Activated T-cell treated with anti-CD3 and anti-CD28 coated beads for 1 hour (primary cell): ENCODE results near the gene CEP170B.
"Not testable (repeated sequence)": the region's sequence is repeated elsewhere in the genome, so short reads cannot be mapped to it uniquely, and the experiment has no call there.

Experiments
- DNase-seq: peaks from one replicate; pipeline ENCODE4 v3.0.0-alpha.2; 2020; ENCODE audit warnings: low read depth

The CEP170B gene

GRCh38 chr14:104932676-104933631, 67.9 kb downstream of the CEP170B start:
- DNase-seq: peak; percentile 82

DNA sequence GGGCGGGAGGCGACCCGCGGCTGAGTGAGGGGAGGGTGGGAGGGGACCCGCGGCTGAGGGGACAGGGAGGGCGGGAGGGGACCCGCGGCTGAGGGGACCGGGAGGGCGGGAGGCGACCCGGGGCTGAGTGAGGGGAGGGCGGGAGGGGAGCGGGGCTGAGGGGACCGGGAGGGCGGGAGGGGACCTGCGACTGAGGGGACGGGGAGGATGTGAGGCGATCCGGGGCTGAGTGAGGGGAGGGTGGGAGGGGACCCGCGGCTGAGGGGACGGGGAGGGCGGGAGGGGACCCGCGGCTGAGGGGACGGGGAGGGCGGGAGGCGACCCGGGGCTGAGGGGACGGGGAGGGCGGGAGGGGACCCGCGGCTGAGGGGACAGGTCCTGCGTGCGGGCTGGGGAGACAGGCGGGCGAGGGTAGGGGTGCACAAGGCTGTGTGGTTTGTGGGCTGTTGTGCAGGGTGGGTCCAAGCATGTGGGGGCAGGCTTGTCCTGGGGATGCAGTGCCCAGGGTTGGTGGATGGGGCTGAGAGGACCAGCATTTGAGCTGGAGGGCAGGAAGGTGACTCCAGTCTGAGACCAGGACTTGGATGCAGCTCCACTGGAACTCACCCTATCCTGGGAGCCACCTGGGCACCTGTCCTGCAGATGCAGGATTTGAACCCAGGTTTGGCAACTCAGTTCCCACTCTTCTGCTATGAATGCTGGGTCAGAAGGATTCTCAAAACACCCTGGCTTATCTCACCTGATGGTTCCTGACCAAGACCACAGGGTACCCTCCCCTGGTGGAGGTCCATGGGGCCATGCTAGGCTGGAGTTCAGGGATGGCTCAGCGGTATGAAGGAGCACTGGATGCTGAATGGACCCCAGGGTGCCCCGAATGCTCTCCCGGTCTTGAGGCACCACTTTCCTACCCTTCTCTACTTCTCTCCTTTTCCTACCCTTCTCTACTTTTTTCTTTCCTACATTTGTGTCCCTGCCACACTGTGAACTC, 69.0 kb downstream of the CEP170B start:
- DNase-seq: no peak

DNA sequence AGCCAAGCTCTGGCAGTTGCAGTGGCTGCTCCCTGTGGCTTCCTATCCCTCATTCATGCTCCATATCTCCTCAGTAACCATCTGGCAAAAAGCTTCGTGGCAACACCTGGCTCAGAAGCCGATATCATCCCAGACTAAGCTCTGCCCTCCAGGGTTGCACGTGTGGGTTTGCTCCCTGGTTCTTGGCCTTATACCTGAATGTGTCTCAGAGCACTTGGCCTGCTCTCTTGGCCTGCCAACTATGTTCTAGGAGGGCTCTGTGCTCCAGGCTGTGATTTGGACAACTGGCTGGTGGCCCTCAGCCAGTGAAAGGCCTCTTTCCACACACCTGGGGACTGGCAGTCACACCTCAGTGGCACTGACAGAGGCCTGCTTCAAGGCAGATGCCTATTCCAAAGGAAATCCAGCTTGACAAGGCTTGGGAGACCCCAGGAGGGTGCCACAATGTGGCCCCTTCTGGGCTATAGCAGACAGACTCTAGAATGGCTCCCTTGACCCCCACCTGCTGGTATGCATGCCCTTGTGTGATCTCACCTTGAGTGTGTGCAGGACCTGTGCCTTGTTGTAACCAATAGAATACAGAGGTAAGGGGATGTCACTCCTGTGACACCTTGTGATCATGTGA, 70.1 kb downstream of the CEP170B start:
- no peak for DNase-seq

- no peak for DNase-seq
Observed at GRCh38 chr14:104935955-104936354, 70.9 kb downstream of the CEP170B start.

GRCh38 chr14:104936361-104937155, 71.5 kb downstream of the CEP170B start:
- DNase-seq: no peak

GRCh38 chr14:104937161-104937560, 72.1 kb downstream of the CEP170B start:
- DNase-seq: no peak

DNA sequence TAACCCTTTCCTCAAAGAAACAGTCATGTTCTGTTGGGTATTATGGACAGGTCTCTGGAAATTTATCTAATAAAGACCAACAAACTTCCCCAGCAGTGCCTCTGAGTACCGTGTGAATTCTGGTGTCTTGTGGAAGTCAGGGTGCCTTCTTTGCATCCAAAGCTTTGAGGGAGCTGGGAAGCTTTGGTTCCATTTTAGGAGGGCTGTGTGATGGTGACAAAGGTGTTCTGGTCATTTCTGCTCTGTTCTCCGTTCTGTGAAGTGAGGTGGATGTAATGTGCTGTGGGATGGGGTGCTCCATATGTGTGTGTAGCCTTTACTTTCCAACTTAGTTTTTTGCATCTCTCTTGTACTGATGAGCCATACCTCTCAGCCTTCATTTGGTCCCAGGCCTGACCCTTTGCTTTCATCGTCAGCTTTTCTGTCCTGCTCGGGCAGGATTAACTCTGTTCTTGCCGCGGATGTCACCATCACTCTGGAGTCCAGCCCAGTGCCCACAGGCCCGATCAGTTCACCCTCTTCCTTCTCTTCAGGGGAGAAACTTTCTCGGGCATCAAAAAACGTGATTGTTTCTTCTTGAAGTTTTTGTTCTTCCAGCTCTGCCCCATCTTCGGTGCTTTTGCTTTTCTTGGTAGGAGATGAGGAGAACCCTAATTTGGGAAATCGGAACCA, 72.8 kb downstream of the CEP170B start:
- no peak for DNase-seq

- DNase-seq: no peak
Observed at GRCh38 chr14:104938436-104938835, 73.4 kb downstream of the CEP170B start.

- no peak for DNase-seq
Observed at GRCh38 chr14:104938960-104939359, 73.9 kb downstream of the CEP170B start.

DNA sequence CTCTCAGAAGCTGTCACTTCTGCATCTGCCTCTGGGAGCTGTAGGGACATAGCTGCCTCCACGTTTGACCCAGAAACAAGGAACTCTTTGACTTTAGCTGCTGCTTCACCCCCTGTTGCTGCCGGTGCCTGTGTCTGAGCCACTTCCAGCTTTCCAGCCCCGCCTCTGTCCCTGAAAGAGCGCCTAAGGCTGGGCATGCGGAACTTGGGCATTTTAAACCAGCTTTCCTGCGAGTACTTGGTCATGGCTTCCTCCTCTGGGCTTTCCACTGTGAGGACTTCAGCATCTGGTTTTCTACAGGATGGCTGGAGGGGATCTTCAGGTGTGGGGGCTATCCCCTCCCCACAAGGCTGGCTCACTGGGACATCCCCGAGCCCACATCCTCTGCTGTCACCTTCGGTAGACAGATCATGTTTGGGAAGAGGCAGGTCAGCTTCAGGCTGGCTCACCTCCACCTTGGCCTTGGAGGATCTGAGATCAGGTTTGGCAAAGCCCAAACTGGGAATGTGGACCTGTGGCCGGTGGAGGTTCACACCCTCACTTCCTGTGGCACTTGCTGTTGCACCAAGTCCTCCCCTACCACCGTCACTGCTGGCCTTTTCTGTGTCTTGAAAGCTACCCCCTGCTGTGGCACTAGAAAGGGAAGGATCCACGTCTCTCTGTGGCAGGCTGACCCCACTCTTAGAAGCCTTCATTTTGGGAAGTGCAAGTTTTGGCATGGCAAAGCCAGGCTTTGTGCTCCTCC, 74.8 kb downstream of the CEP170B start:
- no peak for DNase-seq

GRCh38 chr14:104940526-104941150, 75.6 kb downstream of the CEP170B start:
- no peak for DNase-seq

DNA sequence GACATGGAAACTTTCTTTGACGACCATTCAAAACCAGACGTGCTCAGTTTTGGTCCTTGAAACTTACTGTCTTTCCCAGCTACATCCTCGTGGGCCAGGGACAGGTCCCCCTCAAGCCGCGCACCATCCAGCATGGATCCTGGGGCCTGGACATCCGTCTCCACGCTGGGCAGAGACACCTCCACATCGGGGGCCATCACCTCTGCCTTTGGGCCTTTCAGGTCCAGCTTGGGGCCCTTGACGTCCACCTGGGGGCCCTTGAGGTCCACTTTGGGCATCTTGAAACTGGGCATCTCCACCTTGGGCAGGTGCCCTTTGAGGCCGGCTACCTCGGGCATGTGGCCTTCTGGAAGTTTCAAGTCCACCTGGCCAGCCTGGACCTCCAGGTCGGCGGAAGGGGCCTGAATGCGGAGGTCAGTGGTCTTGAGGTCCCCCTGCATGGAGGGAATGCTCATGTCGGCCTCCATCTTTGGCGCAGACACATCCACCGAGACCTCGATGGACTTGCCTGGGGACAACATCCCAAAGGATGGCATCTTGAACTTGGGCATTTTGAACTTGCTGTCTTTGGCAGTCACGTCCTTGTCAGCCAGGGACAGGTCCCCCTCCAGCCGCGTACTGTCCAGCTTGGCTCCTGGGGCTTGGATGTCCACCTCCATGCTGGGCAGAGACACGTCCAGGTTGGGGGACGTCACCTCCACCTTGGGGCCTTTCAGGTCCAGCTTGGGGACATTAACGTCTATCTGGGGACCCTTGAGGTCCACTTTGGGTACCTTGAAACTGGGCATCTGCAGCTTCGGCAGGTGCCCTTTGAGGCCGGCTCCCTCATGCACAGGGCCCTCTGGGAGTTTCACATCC, 76.7 kb downstream of the CEP170B start:
- no peak for DNase-seq

- DNase-seq: no peak
Observed at GRCh38 chr14:104942586-104942985, 77.5 kb downstream of the CEP170B start.

GRCh38 chr14:104943216-104944015, 78.3 kb downstream of the CEP170B start:
- DNase-seq: not testable (repeated sequence)

GRCh38 chr14:104944016-104944308, 78.9 kb downstream of the CEP170B start:
- not testable (repeated sequence) for DNase-seq

DNA sequence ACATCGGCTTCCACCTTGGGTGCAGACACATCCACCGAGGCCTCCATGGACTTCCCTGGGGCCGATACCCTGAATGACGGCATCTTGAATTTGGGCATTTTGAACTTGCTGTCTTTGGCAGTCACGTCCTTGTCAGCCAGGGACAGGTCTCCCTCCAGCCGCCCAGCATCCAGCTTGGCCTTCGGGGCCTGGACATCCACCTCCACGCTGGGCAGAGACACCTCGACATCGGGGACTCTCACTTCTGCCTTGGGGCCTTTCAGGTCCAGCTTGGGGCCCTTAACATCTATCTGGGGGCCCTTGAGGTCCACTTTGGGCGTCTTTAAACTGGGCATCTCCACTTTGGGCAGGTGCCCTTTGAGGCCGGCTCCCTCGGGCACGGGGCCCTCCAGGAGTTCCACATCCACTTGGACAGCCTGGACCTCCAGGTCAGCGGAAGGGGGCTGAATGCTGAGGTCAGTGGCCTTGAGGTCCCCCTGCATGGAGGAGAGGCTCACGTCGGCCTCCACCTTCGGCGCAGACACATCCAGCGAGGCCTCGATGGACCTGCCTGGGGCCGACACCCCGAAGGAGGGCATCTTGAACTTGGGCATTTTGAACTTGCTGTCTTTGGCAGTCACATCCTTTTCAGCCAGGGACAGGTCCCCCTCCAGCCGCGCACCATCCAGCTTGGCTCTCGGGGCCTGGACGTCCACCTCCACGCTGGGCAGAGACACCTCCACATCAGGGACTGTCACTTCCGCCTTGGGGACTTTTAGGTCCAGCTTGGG, 79.6 kb downstream of the CEP170B start:
- DNase-seq: not testable (repeated sequence)

DNA sequence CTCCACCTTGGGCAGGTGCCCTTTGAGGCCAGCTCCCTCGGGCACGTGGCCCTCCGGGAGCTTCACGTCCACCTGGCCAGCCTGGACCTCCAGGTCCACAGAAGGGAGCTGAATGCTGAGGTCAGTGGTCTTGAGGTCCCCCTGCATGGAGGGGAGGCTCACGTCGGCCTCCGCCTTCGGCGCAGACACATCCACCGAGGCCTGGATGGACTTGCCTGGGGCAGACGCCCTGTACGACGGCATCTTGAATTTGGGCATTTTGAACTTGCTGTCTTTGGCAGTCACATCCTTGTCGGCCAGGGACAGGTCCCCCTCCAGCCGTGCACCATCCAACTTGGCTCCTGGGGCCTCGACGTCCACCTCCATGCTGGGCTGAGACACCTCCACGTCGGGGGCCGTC, 80.2 kb downstream of the CEP170B start:
- not testable (repeated sequence) for DNase-seq
